Upper lobe of left lung (tissue), 4 donors: ENCODE data around the gene TSHZ2.

Source experiments
- EP300 ChIP-seq, 4 donors: sonication (generic); formaldehyde crosslinking; IDR thresholded peaks; one replicate each; pipeline ENCODE4 v1.5.1; 2017; ENCODE audit warnings: antibody characterized with exemption in 4 of 4, control low read depth in 2 of 4
- POLR2A ChIP-seq, 4 donors: fragments of 450-650 bp; IDR thresholded peaks; one replicate each; pipeline ENCODE4 v1.5.1; 2016 to 2017; ENCODE audit warnings: antibody characterized with exemption in 4 of 4, mild to moderate bottlenecking in 2 of 4
- POLR2AphosphoS5 ChIP-seq, 2 donors: sonication (generic); formaldehyde crosslinking; IDR thresholded peaks; one replicate each; pipeline ENCODE4 v1.5.1; 2017; ENCODE audit warnings: antibody characterized with exemption in 2 of 2
- TF ChIP-seq, protein P1 (sequence below), 6 experiments: fragments of 450-650 bp in 4 of 6; fragments of 200-600 bp in 2 of 6; sonication (generic) in 2 of 6; IDR thresholded peaks; one replicate each; pipeline ENCODE4 v1.5.1; 2016 to 2019; ENCODE audit warnings: antibody characterized with exemption in 6 of 6

DNA sequence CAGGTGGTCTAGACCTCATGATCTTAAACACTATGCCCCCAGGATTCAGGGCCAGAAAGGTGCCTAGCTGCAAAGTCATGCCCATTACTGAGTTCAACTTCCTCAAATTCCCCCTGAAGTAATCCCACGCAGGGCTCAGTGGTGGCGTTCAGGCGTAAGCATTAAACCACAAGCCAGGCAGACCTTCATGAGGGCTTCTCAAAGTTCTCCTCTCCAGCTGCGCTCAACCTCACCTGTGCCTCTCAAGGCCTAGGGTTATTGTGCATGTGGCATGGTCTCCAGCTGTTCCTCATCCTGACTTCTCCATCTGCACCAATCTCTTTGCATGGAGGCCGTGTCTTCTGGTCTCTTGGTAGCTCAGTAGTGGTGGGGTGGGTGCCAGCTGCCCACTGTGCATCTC is 113.6 kb downstream of the TSHZ2 start:
- TF ChIP-seq, protein P1, sequence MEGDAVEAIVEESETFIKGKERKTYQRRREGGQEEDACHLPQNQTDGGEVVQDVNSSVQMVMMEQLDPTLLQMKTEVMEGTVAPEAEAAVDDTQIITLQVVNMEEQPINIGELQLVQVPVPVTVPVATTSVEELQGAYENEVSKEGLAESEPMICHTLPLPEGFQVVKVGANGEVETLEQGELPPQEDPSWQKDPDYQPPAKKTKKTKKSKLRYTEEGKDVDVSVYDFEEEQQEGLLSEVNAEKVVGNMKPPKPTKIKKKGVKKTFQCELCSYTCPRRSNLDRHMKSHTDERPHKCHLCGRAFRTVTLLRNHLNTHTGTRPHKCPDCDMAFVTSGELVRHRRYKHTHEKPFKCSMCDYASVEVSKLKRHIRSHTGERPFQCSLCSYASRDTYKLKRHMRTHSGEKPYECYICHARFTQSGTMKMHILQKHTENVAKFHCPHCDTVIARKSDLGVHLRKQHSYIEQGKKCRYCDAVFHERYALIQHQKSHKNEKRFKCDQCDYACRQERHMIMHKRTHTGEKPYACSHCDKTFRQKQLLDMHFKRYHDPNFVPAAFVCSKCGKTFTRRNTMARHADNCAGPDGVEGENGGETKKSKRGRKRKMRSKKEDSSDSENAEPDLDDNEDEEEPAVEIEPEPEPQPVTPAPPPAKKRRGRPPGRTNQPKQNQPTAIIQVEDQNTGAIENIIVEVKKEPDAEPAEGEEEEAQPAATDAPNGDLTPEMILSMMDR (IDR thresholded peaks at IDR 0.05) = no peak
- TF ChIP-seq EP300 (IDR thresholded peaks at IDR 0.05) (no peak), POLR2A (IDR thresholded peaks at IDR 0.05) (no peak), POLR2AphosphoS5 (IDR thresholded peaks at IDR 0.05) (no peak)
